ENCODE measurements around the gene BRICD5.
A peak's percentile ranks its signal among the peaks of the same experiment; 100 is the strongest.

Gene BRICD5

GRCh38 chr16:2194852-2195321, 15.8 kb downstream of the BRICD5 start:
- DNase-seq (ENCODE audit: low read depth, low spot score), result peak; percentile 22
- TF ChIP-seq CTCF (IDR thresholded peaks at IDR 0.05; ENCODE audit: low read depth, low read length), result peak; percentile 41
- H3K4me3 ChIP-seq (ENCODE audit: low read depth, low read length), result no peak overlapping the region
- in situ Hi-C loops (cut with HindIII; ENCODE audit: low sequenced_read_pairs), result no loop called here

- no peak overlapping the region for H3K4me3 ChIP-seq (ENCODE audit: low read depth, low read length)
- TF ChIP-seq CTCF (IDR thresholded peaks at IDR 0.05; ENCODE audit: low read depth, low read length), result no peak
- no peak for DNase-seq (ENCODE audit: low read depth, low spot score)
- in situ Hi-C loops (cut with HindIII; ENCODE audit: low sequenced_read_pairs), result no loop called here
Measured at GRCh38 chr16:2194166-2194834, 16.4 kb downstream of the BRICD5 start.

GRCh38 chr16:2191446-2191706, 19.3 kb downstream of the BRICD5 start:
- no peak for TF ChIP-seq CTCF (IDR thresholded peaks at IDR 0.05; ENCODE audit: low read depth, low read length)
- H3K4me3 ChIP-seq (ENCODE audit: low read depth, low read length), result no peak overlapping the region
- in situ Hi-C loops (cut with HindIII; ENCODE audit: low sequenced_read_pairs), result no loop called here
- DNase-seq (ENCODE audit: low read depth, low spot score), result no peak

- no peak for DNase-seq (ENCODE audit: low read depth, low spot score)
- in situ Hi-C loops (cut with HindIII; ENCODE audit: low sequenced_read_pairs), result no loop called here
- no peak for TF ChIP-seq CTCF (IDR thresholded peaks at IDR 0.05; ENCODE audit: low read depth, low read length)
- H3K4me3 ChIP-seq (ENCODE audit: low read depth, low read length), result no peak overlapping the region
Measured at GRCh38 chr16:2190659-2191445, 19.8 kb downstream of the BRICD5 start.

- in situ Hi-C loops (cut with HindIII; ENCODE audit: low sequenced_read_pairs), result no loop called here
- TF ChIP-seq CTCF (IDR thresholded peaks at IDR 0.05; ENCODE audit: low read depth, low read length), result no peak
- no peak for DNase-seq (ENCODE audit: low read depth, low spot score)
- H3K4me3 ChIP-seq (ENCODE audit: low read depth, low read length), result no peak overlapping the region
Measured at GRCh38 chr16:2190002-2190658, 20.5 kb downstream of the BRICD5 start.

- no peak overlapping the region for H3K4me3 ChIP-seq (ENCODE audit: low read depth, low read length)
- in situ Hi-C loops (cut with HindIII; ENCODE audit: low sequenced_read_pairs), result no loop called here
- no peak for DNase-seq (ENCODE audit: low read depth, low spot score)
- no peak for TF ChIP-seq CTCF (IDR thresholded peaks at IDR 0.05; ENCODE audit: low read depth, low read length)
Measured at GRCh38 chr16:2189252-2189893, 21.3 kb downstream of the BRICD5 start.

Data from astrocyte of the spinal cord (primary cell).